Colonic mucosa (tissue), 4 donors: Measurements from ENCODE around the gene FARP1. TPM values are rescaled to one million over a fixed set of nuclear protein-coding genes. Genes with fewer than 3 reads are reported as not detected.

Experiments
- DNase-seq: peaks from one replicate; pipeline ENCODE4 v3.0.0-alpha.2; 2020
- H3K27ac ChIP-seq: fragments of 200-600 bp; one replicate; pipeline ENCODE4 v1.8.0; 2021
- H3K27me3 ChIP-seq: fragments of 200-600 bp; one replicate; pipeline ENCODE4 v1.8.0; 2021
- H3K36me3 ChIP-seq: fragments of 200-600 bp; one replicate; pipeline ENCODE4 v1.8.0; 2021
- H3K4me1 ChIP-seq: fragments of 200-600 bp; one replicate; pipeline ENCODE4 v1.8.0; 2021; ENCODE audit warnings: mild to moderate bottlenecking
- H3K4me3 ChIP-seq: fragments of 200-600 bp; one replicate; pipeline ENCODE4 v1.8.0; 2021
- H3K9ac ChIP-seq, 2 donors: one replicate each; pipeline ENCODE4 v1.7.0; 2013; ENCODE audit warnings: control low read depth in 2 of 2, low read depth in 2 of 2, low read length in 2 of 2
- H3K9me3 ChIP-seq: fragments of 200-600 bp; one replicate; pipeline ENCODE4 v1.8.0; 2021
- CTCF ChIP-seq: fragments of 200-600 bp; IDR thresholded peaks from one replicate; pipeline ENCODE4 v1.8.0; 2022; ENCODE audit warnings: antibody characterized with exemption, mild to moderate bottlenecking
- intact Hi-C: fragments of 100-400 bp; cut with DNase I; formaldehyde crosslinking; loops from one replicate; pipeline ENCODE4 v1.14.1; 2022
- total RNA-seq, 2 donors: library from RNA; stranded (reverse); fragmentation: NEBNext Ultra II Directional in 1 of 2; extraction: Animal tissue kit (Norgen Biotek cat#: 25700) in 1 of 2; gene quantifications; one replicate each; pipeline ENCODE4 v1.2.1, GENCODE V29; 2021
- donor health status: healthy.
- donor health status: DM: no; HTN: no; CAD: no.
- donor health status: DM: no; HTN: no; CAD: no.

The FARP1 gene
- total RNA-seq, 2 donors from 2014 or later = 39.1 to 53.5 TPM

GRCh38 chr13:98182153-98182552 lies 39.3 kb downstream of the FARP1 start:
- TF ChIP-seq CTCF = no peak

DNA sequence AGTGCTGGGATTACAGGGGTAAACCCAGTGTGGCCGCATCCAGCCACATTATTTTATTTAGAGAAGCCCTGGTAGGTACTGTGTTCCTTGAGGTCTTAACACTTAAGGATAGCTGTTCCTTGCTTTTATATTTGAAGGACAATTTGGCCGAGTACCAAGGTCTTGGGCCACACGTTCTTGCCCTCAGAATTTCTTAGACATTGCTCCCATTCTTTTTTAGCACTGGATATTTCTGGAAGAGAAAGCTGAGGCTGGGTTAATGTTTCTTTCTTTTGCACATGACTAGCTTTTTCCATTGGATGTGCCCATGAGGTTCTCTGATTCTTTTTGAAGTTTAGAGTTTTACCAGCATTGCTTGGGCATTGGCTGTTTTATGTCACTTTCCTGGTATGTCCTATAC lies 39.7 kb downstream of the FARP1 start:
- Histone ChIP-seq H3K9ac (no peak overlapping the region), H3K27ac (no peak overlapping the region), H3K27me3 (no peaks in the 10 kb centered on the region), H3K9me3 (no peaks in the 10 kb centered on the region), H3K36me3 (no peaks in the 10 kb centered on the region), H3K4me3 (no peak overlapping the region), H3K4me1 (no peaks in the 10 kb centered on the region)
- no peak for TF ChIP-seq CTCF
- intact Hi-C loops = no loop called here
- DNase-seq = no peak

More at GRCh38 chr13:98182153-98182552, 39.3 kb downstream of the FARP1 start:
- Histone ChIP-seq H3K4me1 (no peaks in the 10 kb centered on the region), H3K27me3 (no peaks in the 10 kb centered on the region), H3K9me3 (no peaks in the 10 kb centered on the region), H3K36me3 (no peaks in the 10 kb centered on the region), H3K9ac (no peak overlapping the region), H3K4me3 (no peak overlapping the region), H3K27ac (no peak overlapping the region)
- intact Hi-C loops = no loop called here
- no peak for DNase-seq

- Histone ChIP-seq H3K27ac (no peak overlapping the region), H3K27me3 (no peaks in the 10 kb centered on the region), H3K36me3 (no peaks in the 10 kb centered on the region), H3K4me1 (no peaks in the 10 kb centered on the region), H3K9me3 (no peaks in the 10 kb centered on the region), H3K4me3 (no peak overlapping the region), H3K9ac (no peak overlapping the region)
- TF ChIP-seq CTCF = no peak
- intact Hi-C loops = no loop called here
- DNase-seq = no peak
These were observed 41.9 kb downstream of the FARP1 start for GRCh38 chr13:98184792-98185191.

DNA sequence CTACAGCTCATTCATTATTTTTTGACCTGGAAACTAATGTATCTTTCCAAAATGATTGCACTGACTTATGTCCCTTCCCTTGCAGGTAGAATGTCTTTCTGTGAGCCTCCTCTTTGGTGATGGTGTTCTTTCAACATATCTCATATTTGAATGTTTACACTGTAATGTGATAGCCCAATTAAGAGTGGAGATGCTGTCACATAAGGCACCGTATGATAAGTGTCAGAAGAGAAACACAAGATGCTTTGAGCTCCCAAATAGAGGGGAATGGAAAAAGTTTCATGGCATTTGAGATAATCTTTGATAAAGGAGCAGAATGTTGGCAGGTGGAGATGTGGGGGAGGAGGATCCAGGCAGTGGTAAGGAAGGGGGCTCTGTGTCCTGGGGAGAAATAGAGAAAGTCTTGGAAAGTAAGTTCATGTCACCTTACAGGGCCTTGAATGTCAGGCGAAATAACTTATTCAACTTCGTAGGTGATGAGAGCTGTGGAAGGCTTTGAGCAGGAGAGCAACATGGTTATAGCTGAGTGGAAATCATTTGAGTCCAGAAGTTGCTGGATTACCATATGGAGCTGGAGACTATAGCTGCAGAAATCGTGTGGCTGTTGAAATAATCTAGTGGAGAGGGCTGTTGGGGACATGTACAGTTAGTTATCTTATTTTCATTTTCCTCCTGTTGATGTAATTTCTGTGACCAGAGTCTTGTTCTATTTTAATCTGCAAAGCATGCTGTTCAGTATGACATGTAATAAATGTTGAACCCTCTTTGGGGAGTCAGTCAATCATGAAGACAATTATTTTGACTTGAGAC lies 44.5 kb downstream of the FARP1 start:
- DNase-seq = no peak
- no peaks in the 10 kb centered on the region for H3K9me3 ChIP-seq
- H3K4me1 ChIP-seq = no peaks in the 10 kb centered on the region
- no peaks in the 10 kb centered on the region for H3K27me3 ChIP-seq
- H3K36me3 ChIP-seq = no peaks in the 10 kb centered on the region
- intact Hi-C loops = no loop called here
- no peak for TF ChIP-seq CTCF
- H3K9ac ChIP-seq = no peak overlapping the region
- no peak overlapping the region for H3K27ac ChIP-seq
- H3K4me3 ChIP-seq = no peak overlapping the region

GRCh38 chr13:98187965-98188261 lies 45.0 kb downstream of the FARP1 start:
- no peak overlapping the region for H3K4me3 ChIP-seq
- no peak for TF ChIP-seq CTCF
- no peak for DNase-seq
- H3K27me3 ChIP-seq = no peaks in the 10 kb centered on the region
- H3K27ac ChIP-seq = no peak overlapping the region
- H3K36me3 ChIP-seq = no peaks in the 10 kb centered on the region
- H3K9me3 ChIP-seq = no peaks in the 10 kb centered on the region
- intact Hi-C loops = no loop called here
- H3K9ac ChIP-seq = no peak overlapping the region
- no peaks in the 10 kb centered on the region for H3K4me1 ChIP-seq
